ENCODE data around the gene TRIM32.
"Not testable (repeated sequence)": the region's sequence is repeated elsewhere in the genome, so short reads cannot be mapped to it uniquely, and the experiment has no call there.

Gene TRIM32

DNA sequence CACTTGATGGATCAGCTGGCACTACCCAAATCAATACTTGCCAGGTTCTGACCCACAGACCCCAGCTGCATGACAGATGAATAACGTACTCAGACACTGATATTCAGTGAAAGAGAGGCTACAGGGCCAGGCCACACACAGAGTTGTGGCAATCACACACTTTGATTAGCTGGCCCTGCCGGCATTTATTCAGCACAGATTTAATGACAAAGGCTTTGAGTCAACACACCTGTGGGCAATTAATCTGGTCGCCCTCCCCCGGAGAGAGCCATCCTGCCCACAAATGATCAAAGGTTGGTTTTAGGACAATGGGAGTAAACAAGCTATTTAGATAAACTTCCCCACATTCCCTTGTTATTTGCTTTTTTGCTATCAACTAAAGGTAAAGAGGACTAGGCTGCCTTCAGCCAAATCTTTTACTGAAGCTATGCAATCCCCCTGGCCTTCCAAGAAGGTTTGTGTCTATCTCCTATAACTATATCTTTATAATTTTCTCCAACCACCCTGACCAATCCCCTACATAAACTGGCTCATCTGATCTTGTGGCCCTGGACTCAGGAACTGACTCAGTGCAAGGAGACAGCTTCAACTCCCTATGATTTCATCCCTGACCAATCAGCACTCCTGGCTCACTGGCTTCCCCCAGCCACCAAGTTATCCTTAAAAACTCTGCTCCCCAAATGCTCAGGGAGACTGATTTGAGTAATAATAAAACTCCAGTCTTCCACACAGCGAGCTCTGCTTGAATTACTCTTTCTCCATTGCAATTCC lies 12.7 kb upstream of the TRIM32 start:
- no peak for DNase-seq (ENCODE audit: low spot score)

DNA sequence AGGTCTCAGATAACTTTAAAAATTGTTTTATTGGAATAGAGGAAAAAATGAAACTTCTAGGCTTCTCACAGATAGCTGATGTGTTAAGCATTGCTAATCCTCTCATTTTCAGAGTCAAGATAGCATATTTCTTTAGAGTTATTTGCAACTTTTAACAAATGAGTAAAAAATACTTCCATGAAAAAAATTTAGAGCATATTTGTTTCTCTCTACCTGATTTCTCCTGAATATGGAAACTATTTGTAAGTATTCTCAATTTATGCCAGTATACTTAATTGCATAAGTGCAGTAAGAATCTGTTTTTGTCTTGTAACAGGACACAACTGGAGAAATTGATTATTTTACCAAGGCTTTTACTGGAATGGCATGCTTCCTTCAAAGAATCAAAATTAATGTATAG lies 3.6 kb upstream of the TRIM32 start:
- no peak for DNase-seq (ENCODE audit: low spot score)

DNA sequence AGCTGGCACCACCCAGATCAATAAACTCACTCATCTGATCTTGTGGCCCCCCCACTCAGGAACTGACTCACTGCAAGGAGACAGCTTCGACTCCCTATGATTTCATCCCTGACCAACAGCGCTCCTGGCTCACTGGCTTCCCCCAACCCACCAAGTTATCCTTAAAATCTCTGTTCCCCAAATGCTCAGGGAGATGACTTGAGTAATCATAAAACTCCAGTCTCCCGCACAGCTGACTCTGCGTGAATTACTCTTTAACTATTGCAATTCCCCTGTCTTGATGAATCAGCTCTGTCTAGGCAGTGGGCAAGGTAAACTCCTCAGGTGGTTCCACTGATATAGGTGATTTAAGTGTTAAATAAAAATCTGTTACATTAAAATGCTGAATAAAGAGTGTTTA lies 1.9 kb upstream of the TRIM32 start:
- no peak for DNase-seq (ENCODE audit: low spot score)

DNA sequence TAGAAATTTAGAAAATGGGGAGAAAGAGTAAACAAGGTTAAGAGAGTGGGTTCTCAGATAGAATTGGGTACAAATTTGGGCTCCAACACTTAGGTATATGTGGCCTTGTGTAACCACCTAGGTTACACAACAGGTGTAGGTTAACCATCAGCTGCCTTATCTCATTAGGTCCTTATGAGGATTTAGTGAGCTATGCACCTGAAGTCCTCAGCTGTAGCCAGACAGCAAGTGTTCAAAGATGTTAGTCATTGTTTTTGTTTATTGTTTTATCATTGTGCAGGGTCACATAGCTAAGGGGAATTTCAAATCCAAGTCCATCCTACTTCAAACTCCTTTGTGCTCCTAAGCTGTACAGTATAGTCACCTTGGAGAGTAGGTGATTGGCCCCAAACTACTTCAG lies 970 bp upstream of the TRIM32 start:
- DNase-seq (ENCODE audit: low spot score) = no peak

DNA sequence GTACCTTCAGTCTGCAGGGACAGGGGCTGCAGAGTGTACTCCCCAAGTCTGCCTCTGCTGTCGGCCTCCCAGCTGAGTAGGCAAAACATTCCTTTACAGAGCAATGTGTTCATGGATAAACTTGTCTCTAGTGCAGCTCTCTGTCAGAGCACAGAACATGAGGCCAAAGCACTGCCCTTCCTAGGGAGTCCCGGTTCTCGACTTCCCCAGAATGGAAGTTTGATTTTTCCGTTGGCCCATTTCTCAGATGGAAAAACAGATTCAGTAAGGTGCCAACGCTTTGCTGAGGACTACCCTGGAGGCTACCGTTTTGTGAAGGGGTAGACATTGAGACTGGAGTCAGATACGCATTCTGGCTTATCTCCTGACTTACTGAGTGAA lies 422 bp upstream of the TRIM32 start:
- DNase-seq (ENCODE audit: low spot score) = no peak

DNA sequence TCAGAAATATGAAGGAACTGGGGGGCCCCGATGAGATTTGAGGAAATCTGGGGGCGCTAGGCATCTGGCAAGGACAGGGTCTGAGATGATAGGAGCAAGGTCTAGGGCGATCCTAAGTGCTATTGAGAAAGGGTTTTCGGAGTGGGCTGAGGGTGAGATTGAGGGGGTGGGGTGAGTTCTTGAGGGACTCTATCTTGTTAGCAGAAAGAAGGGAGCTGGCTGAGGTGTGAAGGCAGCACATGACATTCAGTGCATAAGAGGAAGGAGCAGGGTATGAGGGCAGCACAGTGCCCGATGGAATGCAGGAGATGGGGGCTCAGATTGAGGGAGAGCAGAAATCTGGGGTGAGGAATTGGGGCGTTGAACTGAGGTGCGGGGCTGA lies 640 bp downstream of the TRIM32 start:
- no peak for DNase-seq (ENCODE audit: low spot score)

DNA sequence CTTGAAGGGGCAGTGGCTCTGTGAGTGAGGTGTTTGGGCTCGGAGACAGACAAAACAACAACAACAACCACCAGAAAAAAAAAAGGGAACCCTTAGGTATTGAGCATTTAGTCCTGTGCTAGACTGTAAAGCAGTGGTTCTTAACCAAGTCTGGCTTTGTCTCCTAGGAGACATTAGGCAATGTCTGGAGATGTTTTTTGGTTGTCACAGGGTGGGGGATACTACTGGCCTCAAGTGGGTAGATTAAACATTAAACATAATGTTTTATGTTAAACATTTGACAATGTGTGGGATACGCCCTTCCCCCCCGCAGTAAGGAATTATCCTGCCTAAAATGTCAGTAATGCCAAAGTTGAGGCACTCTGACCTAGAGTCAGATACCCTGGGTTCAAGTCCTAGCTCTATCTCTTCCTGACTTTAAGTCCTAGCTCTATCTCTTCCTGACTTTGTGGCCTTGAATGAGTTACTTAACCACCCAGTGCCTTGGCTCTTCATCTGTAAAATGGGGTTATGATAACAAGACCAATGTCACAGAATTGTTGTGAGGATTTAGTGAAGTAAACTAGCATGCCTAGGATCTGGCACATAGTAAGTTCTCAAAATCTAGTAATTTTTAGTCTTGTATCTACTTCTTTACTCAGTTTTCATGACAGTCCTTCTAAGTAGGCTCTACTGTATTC lies 1.8 kb downstream of the TRIM32 start:
- DNase-seq (ENCODE audit: low spot score) = no peak

DNA sequence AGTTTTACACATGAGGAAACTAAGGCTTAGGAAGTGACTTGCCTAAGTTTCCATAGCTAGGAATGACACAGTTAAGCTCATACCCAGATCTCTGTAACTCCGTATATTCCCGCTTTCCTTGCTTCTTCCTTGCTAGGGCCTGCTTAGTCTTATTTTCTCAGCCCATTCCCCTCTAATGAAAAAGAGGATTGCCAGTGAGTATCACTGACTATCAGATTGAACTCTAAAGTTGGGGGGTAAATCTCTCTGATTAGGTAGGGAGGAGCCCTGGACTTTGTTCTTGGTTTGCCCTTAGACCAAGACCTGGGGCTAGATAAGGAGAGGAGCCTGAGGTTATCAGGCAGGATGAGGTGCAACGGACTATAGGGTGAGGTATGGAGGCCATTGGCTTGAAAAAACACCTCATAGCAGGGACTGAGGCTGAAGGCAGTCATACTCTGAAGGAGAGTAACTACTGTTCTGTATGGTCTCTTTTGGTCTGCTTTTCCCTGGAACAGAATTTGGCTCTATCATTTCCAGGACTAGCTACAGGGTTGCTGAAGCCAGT lies 2.5 kb downstream of the TRIM32 start:
- no peak for DNase-seq (ENCODE audit: low spot score)

DNA sequence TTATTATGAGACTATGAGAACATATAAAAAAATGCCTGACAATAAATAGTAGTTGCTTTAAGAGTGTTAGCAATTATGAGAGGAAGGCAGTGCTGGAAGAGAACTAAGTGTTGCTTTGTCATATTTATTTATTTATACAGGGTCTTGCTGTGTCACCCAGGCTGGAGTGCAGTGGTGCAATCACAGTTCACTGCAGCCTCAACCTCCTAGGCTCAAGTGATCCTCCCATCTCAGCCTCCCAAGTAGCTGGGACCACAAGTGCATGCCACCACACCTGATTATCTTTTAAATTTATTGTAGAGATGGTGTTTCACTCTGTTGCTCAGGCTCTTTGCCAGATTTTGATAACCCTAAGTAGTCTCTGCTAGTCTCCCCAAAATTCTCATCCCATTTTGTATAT lies 3.7 kb downstream of the TRIM32 start:
- not testable (repeated sequence) for DNase-seq (ENCODE audit: low spot score)

DNA sequence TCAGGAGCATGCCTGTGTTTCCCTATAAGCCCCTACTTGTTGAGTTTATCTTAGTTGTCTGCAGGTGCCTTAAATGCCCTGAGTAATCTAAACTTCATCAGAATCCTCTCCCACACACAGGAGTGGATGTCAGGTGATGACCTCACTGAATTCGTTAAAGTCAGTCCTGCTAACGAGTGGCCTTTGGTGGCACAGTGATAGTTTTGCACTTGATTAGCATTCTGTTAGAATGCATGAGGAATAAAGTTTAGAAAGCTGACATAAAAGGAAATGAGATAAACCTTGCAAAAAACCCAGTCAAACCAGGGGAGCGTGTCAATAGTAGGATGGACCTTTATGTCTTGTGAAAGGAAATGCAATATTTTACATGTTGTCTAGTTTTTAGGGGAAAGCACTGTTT lies 4.5 kb downstream of the TRIM32 start:
- no peak for DNase-seq (ENCODE audit: low spot score)

DNA sequence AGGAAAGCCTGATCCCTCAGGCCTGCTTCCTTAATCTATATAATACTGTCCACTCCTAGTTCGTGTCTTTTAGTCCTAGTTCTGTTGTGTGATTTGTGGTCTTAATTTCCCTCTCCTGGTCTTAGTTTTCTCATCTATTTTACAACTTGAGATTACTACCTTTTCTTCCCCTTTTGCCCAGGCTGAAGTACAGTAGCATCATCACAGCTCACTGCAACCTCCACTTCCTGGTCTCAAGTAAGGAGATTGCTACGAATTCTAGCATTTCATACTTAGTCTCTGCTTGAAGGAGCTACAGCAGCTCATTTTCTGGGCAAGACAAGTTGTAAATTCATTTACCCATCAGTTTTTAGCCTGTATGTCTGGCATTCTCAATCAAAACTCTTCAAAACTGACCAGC lies 5.5 kb downstream of the TRIM32 start:
- no peak for DNase-seq (ENCODE audit: low spot score)

DNA sequence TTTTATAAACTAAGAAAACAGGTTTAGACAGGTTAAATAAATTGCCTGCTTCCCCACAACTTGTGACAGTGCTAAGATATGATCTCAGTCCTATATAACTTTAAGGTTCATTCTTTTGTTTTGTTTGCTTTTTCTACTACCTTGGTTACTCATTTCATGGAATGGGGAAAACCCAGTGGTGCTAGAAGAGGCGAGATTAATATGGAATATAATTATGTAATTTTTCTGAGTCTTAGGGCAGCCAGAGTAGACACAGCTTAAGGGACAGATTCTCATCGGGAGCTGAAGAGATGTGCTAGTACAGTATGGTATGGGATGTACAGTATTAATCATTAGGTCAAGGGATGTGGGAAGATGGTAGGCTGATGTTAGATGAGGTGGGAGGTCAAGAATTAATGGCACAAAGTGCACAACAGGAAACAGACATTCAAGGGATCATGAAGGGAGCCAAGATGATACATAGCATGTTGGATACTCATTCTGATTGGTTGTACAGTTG lies 6.2 kb downstream of the TRIM32 start:
- DNase-seq (ENCODE audit: low spot score) = no peak

DNA sequence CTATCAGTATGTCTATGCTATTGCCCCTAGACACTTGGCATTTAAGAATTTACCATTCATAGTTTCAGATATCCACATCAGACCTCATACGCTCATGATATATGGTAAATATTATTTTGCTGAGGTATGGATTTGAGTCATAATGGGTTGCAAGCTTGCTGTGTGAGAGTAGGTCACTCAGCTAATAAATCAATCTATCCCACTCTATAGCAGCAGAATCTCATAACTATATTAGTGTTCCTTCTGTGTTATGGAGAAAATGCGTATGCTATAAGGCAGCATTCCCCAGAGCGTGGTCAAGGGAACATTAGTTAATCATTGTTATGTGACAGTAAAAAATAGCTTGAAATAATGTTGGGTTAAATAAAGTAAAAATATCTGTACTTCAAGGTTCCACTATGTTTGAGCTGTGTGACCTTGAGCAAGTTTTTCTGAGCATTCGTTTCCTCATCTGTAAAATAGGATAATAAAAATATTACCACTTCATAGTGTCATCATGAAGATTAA lies 7.7 kb downstream of the TRIM32 start:
- DNase-seq (ENCODE audit: low spot score) = no peak

DNA sequence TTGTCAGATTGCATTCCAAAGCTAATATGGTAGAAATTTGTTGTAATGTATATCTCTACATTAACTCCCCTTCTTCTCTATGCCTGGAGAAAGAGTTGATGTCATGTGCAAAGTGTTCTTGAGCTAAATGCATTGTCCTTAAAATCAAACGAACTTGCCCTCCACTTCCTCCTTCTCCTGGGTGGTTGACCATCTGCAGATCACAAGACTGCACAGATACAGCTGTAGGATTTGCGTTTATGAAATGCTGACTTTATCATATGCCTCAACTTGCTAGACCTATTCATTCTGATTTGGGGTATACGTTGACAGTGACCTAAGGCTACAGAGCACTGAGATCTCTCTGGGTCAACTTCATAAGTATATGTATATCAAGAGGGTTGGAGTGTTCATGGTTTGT lies 8.3 kb downstream of the TRIM32 start:
- DNase-seq (ENCODE audit: low spot score) = no peak

DNA sequence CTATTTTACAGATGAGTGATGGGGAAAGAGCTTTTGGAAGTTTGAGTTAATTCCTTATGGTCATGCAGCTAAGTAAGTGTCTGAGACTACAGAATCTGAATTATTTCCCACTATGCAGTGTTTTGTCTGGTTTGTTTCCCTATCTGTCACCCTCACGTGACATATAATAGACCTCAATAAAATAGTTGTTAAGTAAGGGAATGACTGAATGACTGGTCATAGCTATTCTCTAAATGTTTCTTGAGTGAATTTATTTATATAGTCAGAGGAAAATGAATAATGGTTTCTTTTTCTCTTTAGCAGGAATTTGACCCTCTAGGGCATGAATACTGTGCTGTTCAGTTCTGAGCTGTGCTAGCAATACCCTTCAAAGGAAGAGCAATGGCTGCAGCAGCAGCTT lies 10.3 kb downstream of the TRIM32 start:
- DNase-seq (ENCODE audit: low spot score) = peak; percentile 89

DNA sequence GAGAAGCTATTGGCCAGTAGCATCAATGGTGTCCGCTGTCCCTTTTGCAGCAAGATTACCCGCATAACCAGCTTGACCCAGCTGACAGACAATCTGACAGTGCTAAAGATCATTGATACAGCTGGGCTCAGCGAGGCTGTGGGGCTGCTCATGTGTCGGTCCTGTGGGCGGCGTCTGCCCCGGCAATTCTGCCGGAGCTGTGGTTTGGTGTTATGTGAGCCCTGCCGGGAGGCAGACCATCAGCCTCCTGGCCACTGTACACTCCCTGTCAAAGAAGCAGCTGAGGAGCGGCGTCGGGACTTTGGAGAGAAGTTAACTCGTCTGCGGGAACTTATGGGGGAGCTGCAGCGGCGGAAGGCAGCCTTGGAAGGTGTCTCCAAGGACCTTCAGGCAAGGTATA lies 10.8 kb downstream of the TRIM32 start:
- no peak for DNase-seq (ENCODE audit: low spot score)

DNA sequence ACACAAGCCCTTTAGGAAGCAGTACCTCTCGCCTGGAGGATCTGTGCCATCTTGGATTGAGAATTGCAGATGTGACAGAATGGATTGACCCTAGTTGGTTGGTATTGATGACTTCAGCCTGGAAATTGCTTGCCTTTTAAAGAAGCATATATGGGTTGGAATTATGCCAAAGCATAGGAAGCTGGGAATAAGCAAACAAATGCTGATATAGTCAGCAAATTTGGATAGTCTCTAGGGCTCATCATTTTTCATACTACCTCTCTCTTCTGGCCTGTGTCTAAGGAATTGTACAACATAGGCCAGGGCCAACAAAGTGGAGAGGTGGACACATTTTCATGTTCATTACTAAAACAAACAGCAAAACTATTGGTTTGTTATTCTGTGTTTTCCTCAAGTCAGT lies 13.2 kb downstream of the TRIM32 start:
- no peak for DNase-seq (ENCODE audit: low spot score)

DNA sequence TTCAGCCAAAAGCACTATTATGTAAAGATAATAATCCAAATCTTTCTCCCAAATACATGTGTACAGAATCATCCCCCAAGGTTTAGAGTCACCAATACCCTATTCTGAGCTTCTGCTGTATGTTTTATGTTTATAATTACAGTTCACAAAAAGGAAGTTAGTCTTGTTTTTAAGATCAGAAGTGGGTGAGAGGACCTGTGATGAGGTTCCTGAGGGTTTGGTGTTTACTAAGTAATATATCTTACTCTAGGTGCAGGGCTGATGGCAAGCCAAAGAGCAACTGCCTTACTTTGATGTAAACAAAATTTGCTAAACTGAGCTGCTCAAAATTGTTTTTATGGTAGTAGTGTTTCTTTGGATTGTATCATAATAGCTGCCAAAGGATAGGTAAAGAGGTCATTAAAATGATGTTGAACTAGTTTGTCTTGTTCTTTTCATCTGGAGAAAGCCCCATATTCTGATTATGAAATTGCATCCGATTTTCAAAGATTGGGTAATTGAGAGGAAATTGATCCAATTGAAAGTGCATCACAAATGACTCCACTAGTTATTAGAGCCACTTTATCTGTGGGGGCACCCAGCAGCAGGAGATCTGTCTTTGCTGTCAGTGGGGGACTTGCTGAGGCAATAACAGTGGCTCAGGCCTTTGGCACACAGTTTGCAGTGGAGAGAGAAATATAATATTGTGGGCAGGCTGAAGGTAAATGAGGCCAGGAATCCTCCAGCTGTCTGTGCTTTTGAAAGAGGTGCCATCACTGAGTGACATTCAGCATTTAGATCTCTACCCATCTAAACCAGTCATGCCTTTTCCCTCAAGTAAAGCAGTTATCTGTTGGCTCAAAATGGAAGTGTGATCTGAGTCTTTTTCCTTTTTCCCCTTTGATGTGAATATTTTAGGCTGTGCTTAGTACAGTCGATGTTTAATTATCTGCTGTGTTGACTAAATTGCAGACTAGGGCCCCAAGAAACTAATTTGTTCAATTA lies 14.1 kb downstream of the TRIM32 start:
- DNase-seq (ENCODE audit: low spot score) = no peak

DNA sequence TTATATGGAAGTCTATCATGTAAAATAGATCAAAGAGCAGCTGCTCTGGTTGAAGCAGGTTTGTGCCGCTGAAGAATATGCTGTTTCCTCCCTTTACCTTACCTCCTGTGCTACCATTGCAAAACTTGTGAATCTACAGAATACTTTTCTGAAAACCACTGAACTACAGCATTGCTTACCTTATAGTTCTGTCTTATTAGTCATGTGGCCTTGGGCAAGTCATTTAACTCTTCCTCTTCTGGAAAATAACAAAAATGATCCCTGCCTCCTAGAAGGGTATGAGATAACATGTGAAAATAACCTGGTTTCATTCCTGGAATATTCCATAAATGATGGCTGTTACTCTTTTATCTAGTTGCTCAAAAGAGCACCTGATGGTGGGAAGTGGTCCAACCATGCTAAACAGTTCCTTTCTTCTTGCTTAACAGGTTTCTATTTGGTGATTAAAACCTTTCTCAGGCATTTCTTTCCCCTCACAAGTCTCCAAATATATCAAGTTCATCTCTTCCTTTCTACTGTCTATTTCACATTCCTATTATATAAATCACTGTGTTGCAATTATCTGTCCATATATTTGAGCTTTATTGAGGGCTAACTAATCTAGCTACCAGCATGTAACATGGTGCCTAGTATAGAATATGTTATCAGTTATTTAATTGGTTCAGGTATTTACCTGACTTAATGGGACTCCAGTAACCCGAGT lies 15.0 kb downstream of the TRIM32 start:
- no peak for DNase-seq (ENCODE audit: low spot score)

DNA sequence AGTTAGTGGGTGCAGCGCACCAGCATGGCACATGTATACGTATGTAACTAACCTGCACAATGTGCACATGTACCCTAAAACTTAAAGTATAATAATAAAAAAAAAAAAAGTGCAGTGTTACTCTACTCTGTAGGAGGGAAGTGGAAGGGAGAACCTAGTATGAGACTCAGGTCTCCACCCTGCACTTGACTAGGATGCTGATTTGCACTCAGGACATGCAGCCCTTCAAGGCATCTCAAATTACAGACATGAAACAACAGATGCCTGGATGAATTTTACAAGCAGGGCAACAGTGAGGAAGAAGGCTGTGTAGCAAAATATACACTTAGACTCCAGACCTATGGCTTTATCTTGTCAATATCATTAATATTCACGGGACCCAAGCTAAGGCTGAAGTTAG lies 16.5 kb downstream of the TRIM32 start:
- DNase-seq (ENCODE audit: low spot score) = no peak

DNA sequence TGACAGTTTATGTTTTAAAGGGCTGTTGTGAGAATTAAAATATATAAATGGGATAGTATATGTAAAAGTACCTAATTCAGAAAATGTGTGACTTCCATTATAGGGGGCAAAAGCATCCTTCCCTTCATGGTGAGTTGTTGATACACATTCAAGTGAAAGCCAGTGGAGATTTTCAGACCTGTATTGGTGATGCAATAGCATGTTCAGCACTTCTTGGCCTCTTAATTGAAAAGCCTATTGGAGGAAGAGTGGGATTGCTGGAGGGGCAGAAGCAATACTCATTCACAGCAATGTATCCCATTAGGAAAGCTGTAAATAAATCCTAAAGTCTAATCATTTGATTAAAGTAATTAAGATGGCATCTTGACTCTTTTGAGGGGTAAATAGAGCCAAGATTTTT lies 17.4 kb downstream of the TRIM32 start:
- DNase-seq (ENCODE audit: low spot score) = no peak

DNA sequence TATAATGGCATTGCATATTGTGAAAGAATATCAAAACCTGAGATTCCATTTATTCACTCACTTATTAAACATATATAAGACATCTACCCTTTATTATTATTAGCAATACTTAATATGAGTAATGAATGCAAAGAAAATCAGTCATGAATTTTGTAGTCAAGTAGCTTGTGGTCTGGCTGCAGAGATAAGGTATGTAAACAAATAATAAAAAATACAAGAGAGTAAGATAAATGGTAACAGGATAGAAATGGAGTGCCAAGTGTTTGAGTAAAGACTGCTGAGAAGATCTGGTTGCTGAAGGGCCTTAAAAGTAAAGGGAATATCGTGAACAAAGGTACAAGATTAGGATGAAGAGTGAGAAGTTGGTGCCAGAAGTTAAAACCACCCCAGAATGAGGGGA lies 18.4 kb downstream of the TRIM32 start:
- no peak for DNase-seq (ENCODE audit: low spot score)

Measured in COLO829 (cell line).